A673 (cell line): ENCODE measurements around the gene LAMA3. TPM values are rescaled to one million over a fixed set of nuclear protein-coding genes. Genes with fewer than 3 reads are reported as not detected.

Experiments
- BruUV-seq: library from RNA; stranded (reverse); fragments of 400-500 nt; replicated peaks from 2 replicates; lab custom pipeline; 2021; lab: Mats Ljungman, UMichigan
- CTCF ChIA-PET: fragments of 300-600 bp; sonication (Branson Sonifier 250); formaldehyde crosslinking; loops from one replicate; lab custom pipeline; 2022; ENCODE audit warnings: antibody characterized with exemption; lab: Charles Lee
- POLR2A ChIA-PET: fragments of 300-600 bp; sonication (Branson Sonifier 250); formaldehyde crosslinking; loops from one replicate; lab custom pipeline; 2022; ENCODE audit warnings: antibody characterized with exemption; ENCODE audit not compliant: low non-redundant PET; lab: Charles Lee
- DNase-seq: peaks from one replicate; pipeline ENCODE4 v3.0.0-alpha.2; 2015; ENCODE audit warnings: low spot score
- H3K27ac ChIP-seq: fragments of 200-600 bp; sonication (generic); 2 replicates; pipeline ENCODE4 v1.5.1; 2016; ENCODE audit warnings: mixed run types, low read depth, mild to moderate bottlenecking, mixed read lengths, antibody characterized with exemption, low read length; ENCODE audit not compliant: poor library complexity, severe bottlenecking
- H3K27me3 ChIP-seq: fragments of 200-600 bp; sonication (generic); replicated peaks from 2 replicates; pipeline ENCODE4 v1.6.1; 2017; ENCODE audit warnings: mixed run types, low read depth, mild to moderate bottlenecking, mixed read lengths, antibody characterized with exemption, low read length; ENCODE audit not compliant: insufficient read depth, poor library complexity
- H3K36me3 ChIP-seq: fragments of 200-600 bp; sonication (generic); 2 replicates; pipeline ENCODE4 v1.6.1; 2016; ENCODE audit warnings: mixed run types, mild to moderate bottlenecking, mixed read lengths, antibody characterized with exemption, low read length; ENCODE audit not compliant: insufficient read depth, poor library complexity, severe bottlenecking
- H3K4me1 ChIP-seq: fragments of 200-600 bp; sonication (generic); 2 replicates; pipeline ENCODE4 v1.6.1; 2017; ENCODE audit warnings: mixed run types, mild to moderate bottlenecking, mixed read lengths, antibody characterized with exemption, low read length; ENCODE audit not compliant: insufficient read depth, poor library complexity, severe bottlenecking
- H3K4me3 ChIP-seq: fragments of 200-600 bp; sonication (generic); 2 replicates; pipeline ENCODE4 v1.5.1; 2016; ENCODE audit warnings: low read depth, mixed run types, mild to moderate bottlenecking, mixed read lengths, low read length; ENCODE audit not compliant: poor library complexity, severe bottlenecking
- H3K9me3 ChIP-seq: fragments of 200-600 bp; sonication (generic); 2 replicates; pipeline ENCODE4 v1.6.1; 2016; ENCODE audit warnings: mixed run types, low read depth, mild to moderate bottlenecking, mixed read lengths, antibody characterized with exemption, low read length; ENCODE audit not compliant: poor library complexity, severe bottlenecking
- CTCF ChIP-seq: fragments of 300-800, 200-600 bp; sonication (generic); conservative IDR thresholded peaks from 2 replicates; pipeline ENCODE4 v1.5.1; 2017; ENCODE audit warnings: low read depth, mild to moderate bottlenecking, antibody characterized with exemption, low read length, moderate library complexity, mixed read lengths
- EZH2 ChIP-seq: fragments of 200-600 bp; sonication (generic); IDR thresholded peaks from 2 replicates; pipeline ENCODE4 v1.6.1; 2017; ENCODE audit warnings: borderline replicate concordance, low read depth, mild to moderate bottlenecking, mixed read lengths, antibody characterized with exemption, low read length; ENCODE audit not compliant: poor library complexity, severe bottlenecking
- intact Hi-C: fragments of 100-400 bp; cut with micrococcal nuclease; formaldehyde crosslinking; loops from one replicate; pipeline ENCODE4 v1.10.0; 2022; ENCODE audit not compliant: unreplicated experiment
- total RNA-seq: library from RNA; stranded (reverse); gene quantifications from 2 replicates; pipeline ENCODE4 v1.2.3, GENCODE V29; 2021

The LAMA3 gene
- total RNA-seq, 1 experiment from 2014 or later = 2.7 TPM

GRCh38 chr18:23936381-23936958, 247.2 kb downstream of the LAMA3 start:
- Histone ChIP-seq H3K27me3 (no peaks in the 10 kb centered on the region), H3K4me1 (peaks cover 10% of the 10 kb centered on the region), H3K27ac (no peak overlapping the region), H3K36me3 (no peaks in the 10 kb centered on the region), H3K9me3 (no peaks in the 10 kb centered on the region), H3K4me3 (no peak overlapping the region)
- intact Hi-C loops = no loop called here
- TF ChIP-seq CTCF = no peak
- TF ChIP-seq EZH2 = no peak
- CTCF ChIA-PET = no interaction called here
- peak; percentile 15 for DNase-seq
- POLR2A ChIA-PET = no interaction called here
- no TSS peak for BruUV-seq

- no peaks in the 10 kb centered on the region for H3K36me3 ChIP-seq
- no peak overlapping the region for H3K27ac ChIP-seq
- H3K4me3 ChIP-seq = no peak overlapping the region
- no peaks in the 10 kb centered on the region for H3K27me3 ChIP-seq
- CTCF ChIA-PET = no interaction called here
- POLR2A ChIA-PET = no interaction called here
- no peak for TF ChIP-seq EZH2
- TF ChIP-seq CTCF = no peak
- DNase-seq = no peak
- intact Hi-C loops = no loop called here
- no peaks in the 10 kb centered on the region for H3K4me1 ChIP-seq
- no peaks in the 10 kb centered on the region for H3K9me3 ChIP-seq
- no TSS peak for BruUV-seq
Observed at GRCh38 chr18:23938043-23938756, 248.9 kb downstream of the LAMA3 start.

- no peaks in the 10 kb centered on the region for H3K9me3 ChIP-seq
Observed at GRCh38 chr18:23938901-23939341, 249.7 kb downstream of the LAMA3 start.

More at GRCh38 chr18:23938901-23939341, 249.7 kb downstream of the LAMA3 start:
- no peak for DNase-seq
- ChIA-PET POLR2A (no interaction called here), CTCF (no interaction called here)
- Histone ChIP-seq H3K4me1 (no peaks in the 10 kb centered on the region), H3K4me3 (no peak overlapping the region), H3K36me3 (no peaks in the 10 kb centered on the region), H3K27ac (no peak overlapping the region), H3K27me3 (no peaks in the 10 kb centered on the region)
- TF ChIP-seq CTCF (no peak), EZH2 (no peak)
- BruUV-seq = no TSS peak
- intact Hi-C loops = no loop called here
